OCI-LY7 (cell line): ENCODE measurements around the gene ATP2C2. TPM values are rescaled to one million over a fixed set of nuclear protein-coding genes. Genes with fewer than 3 reads are reported as not detected.

Source experiments
- BruUV-seq: library from RNA; stranded (reverse); fragments of 400-500 nt; replicated peaks from 2 replicates; lab custom pipeline; 2021; lab: Mats Ljungman, UMichigan
- CTCF ChIA-PET: fragments of 300-600 bp; sonication (Branson Sonifier 250); formaldehyde crosslinking; loops from one replicate; lab custom pipeline; 2022; ENCODE audit warnings: antibody characterized with exemption; ENCODE audit not compliant: unreplicated experiment; lab: Charles Lee
- POLR2A ChIA-PET: fragments of 300-600 bp; sonication (Branson Sonifier 250); formaldehyde crosslinking; loops from one replicate; lab custom pipeline; 2022; ENCODE audit warnings: antibody characterized with exemption; lab: Charles Lee
- DNase-seq: peaks from one replicate; pipeline ENCODE4 v3.0.0-alpha.2; 2015; ENCODE audit warnings: low spot score
- H2AFZ ChIP-seq: fragments of 200-600 bp; sonication (generic), shearing (Covaris generic); 2 replicates; pipeline ENCODE4 v1.6.1; 2014; ENCODE audit warnings: mild to moderate bottlenecking, antibody characterized with exemption, low read length, moderate library complexity
- H3K27ac ChIP-seq: fragments of 200-600 bp; sonication (generic); 2 replicates; pipeline ENCODE4 v1.5.1; 2014; ENCODE audit warnings: mixed run types, low read depth, mild to moderate bottlenecking, moderate library complexity, low read length, inconsistent platforms; ENCODE audit not compliant: poor library complexity, severe bottlenecking
- H3K36me3 ChIP-seq: fragments of 200-600 bp; sonication (generic); 2 replicates; pipeline ENCODE4 v1.6.1; 2014; ENCODE audit warnings: mild to moderate bottlenecking, antibody characterized with exemption, low read length, moderate library complexity, mixed read lengths; ENCODE audit not compliant: insufficient read depth
- H3K4me1 ChIP-seq: fragments of 200-600 bp; sonication (generic); 2 replicates; pipeline ENCODE4 v1.5.1; 2014; ENCODE audit warnings: mild to moderate bottlenecking, low read length; ENCODE audit not compliant: insufficient read depth, poor library complexity, severe bottlenecking
- H3K4me2 ChIP-seq: fragments of 200-600 bp; sonication (generic); 2 replicates; pipeline ENCODE4 v1.6.1; 2014; ENCODE audit warnings: mild to moderate bottlenecking, low read length
- H3K4me3 ChIP-seq: fragments of 200-600 bp; sonication (generic); 2 replicates; pipeline ENCODE4 v1.5.1; 2014; ENCODE audit warnings: mild to moderate bottlenecking, low read depth, low read length; ENCODE audit not compliant: poor library complexity, severe bottlenecking
- H3K79me2 ChIP-seq: fragments of 200-600 bp; sonication (generic); 2 replicates; pipeline ENCODE4 v1.6.1; 2016; ENCODE audit warnings: low read depth, mild to moderate bottlenecking, low read length, moderate library complexity, mixed read lengths; ENCODE audit not compliant: insufficient read depth
- H3K9me2 ChIP-seq: fragments of 200-600 bp; sonication (generic); 2 replicates; pipeline ENCODE4 v1.6.1; 2016; ENCODE audit warnings: mild to moderate bottlenecking, low read length, mixed read lengths; ENCODE audit not compliant: insufficient read depth
- H3K9me3 ChIP-seq: fragments of 200-600 bp; sonication (generic); 2 replicates; pipeline ENCODE4 v1.6.1; 2014; ENCODE audit warnings: mild to moderate bottlenecking, mixed run types, low read length, mixed read lengths
- H4K20me1 ChIP-seq: fragments of 200-600 bp; sonication (generic); 2 replicates; pipeline ENCODE4 v1.6.1; 2014; ENCODE audit warnings: mild to moderate bottlenecking, antibody characterized with exemption, low read length, moderate library complexity, mixed read lengths; ENCODE audit not compliant: insufficient read depth
- CTCF ChIP-seq: fragments of 200-600 bp; sonication (generic); conservative IDR thresholded peaks from 2 replicates; pipeline ENCODE4 v1.5.1; 2014; ENCODE audit warnings: mild to moderate bottlenecking, antibody characterized with exemption, low read length, moderate library complexity, mixed read lengths
- EZH2phosphoT487 ChIP-seq: fragments of 200-600 bp; sonication (generic); IDR thresholded peaks from 2 replicates; pipeline ENCODE4 v1.6.1; 2018; ENCODE audit warnings: low read depth, borderline replicate concordance, mild to moderate bottlenecking, mixed run types, antibody characterized with exemption, low read length, moderate library complexity, mixed read lengths
- intact Hi-C: fragments of 100-400 bp; cut with micrococcal nuclease; formaldehyde crosslinking; loops from one replicate; pipeline ENCODE4 v1.10.0; 2022; ENCODE audit not compliant: unreplicated experiment
- total RNA-seq, 2 experiments: library from RNA; depleted of rRNA in 1 of 2; stranded (reverse); fragments of >200 nt in 1 of 2; shearing (Covaris generic) in 1 of 2; gene quantifications; 2 replicates each; pipeline ENCODE4 v1.2.3, GENCODE V29; 2014 to 2022

ATP2C2 gene
- total RNA-seq, 2 experiments from 2014 or later: 0.66 TPM; not detected in 1

DNA sequence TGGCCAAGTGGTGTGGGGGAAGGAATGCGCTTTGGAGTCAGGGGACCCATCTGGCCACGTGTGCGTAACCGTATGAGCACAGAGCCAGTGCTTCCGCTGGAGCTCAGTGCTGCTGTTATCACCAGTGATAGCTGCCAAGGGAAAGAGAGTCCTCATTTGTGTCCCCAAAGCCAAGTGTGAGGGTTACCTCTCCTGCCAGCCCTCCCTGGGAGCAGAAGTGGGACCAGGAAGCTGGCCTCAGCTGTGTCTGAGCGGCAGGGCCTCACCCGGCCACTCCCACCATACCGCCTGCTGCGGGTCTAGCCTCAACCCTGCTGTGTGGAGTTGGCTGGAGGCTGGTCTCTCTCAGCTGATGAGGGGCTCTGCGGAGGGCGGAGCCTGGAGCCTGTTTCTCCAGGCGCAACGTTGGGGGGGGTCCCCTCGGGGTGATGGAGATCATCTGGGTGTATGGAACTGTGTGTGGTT lies 91.6 kb downstream of the ATP2C2 start:
- Histone ChIP-seq H3K27ac (no peak overlapping the region), H3K4me2 (no peak overlapping the region), H3K9me3 (no peaks in the 10 kb centered on the region), H3K4me3 (no peak overlapping the region), H3K36me3 (no peaks in the 10 kb centered on the region), H3K79me2 (no peaks in the 10 kb centered on the region), H2AFZ (no peak overlapping the region), H3K9me2 (no peaks in the 10 kb centered on the region), H3K4me1 (no peaks in the 10 kb centered on the region), H4K20me1 (no peaks in the 10 kb centered on the region)
- no peak for DNase-seq
- ChIA-PET CTCF (no interaction called here), POLR2A (no interaction called here)
- BruUV-seq: no TSS peak
- TF ChIP-seq CTCF (no peak), EZH2phosphoT487 (no peak)
- intact Hi-C loops: no loop called here

DNA sequence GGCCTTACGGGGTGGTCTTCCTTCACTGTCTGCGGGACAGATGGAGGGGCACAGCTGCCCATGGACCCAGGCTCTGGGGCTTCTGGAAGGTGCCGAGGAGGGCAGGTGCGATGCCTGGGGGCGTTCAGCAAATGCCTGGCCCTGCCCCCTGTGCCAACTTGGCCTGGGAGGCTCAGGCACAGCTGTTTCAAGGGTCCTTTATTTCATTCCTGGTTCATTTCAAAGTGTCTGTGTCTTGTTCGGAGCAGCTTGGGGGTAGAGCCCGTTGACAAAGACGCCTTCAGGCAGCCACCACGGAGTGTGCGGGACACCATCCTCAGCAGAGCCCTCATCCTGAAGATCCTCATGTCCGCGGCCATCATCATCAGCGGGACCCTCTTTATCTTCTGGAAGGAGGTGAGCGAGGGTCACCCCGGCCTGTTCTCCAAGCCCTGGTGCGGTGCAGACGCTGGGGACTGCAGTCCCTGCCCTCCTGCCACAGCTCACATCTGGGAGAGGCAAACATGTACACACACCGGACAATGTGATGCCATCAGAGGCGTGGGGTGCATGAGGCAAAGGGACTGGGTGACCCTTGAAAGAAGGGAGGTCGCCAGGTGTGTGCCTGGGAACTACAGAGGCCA lies 92.2 kb downstream of the ATP2C2 start:
- no TSS peak for BruUV-seq
- no peaks in the 10 kb centered on the region for H3K9me3 ChIP-seq
- H4K20me1 ChIP-seq: no peaks in the 10 kb centered on the region
- H2AFZ ChIP-seq: no peak overlapping the region
- no peak overlapping the region for H3K27ac ChIP-seq
- no peak overlapping the region for H3K4me3 ChIP-seq
- H3K4me1 ChIP-seq: no peaks in the 10 kb centered on the region
- intact Hi-C loops: no loop called here
- no peak for DNase-seq
- no peaks in the 10 kb centered on the region for H3K9me2 ChIP-seq
- H3K79me2 ChIP-seq: no peaks in the 10 kb centered on the region
- H3K4me2 ChIP-seq: no peak overlapping the region
- no peak for TF ChIP-seq EZH2phosphoT487
- no peak for TF ChIP-seq CTCF
- H3K36me3 ChIP-seq: no peaks in the 10 kb centered on the region
- ChIA-PET POLR2A (no interaction called here), CTCF (no interaction called here)

DNA sequence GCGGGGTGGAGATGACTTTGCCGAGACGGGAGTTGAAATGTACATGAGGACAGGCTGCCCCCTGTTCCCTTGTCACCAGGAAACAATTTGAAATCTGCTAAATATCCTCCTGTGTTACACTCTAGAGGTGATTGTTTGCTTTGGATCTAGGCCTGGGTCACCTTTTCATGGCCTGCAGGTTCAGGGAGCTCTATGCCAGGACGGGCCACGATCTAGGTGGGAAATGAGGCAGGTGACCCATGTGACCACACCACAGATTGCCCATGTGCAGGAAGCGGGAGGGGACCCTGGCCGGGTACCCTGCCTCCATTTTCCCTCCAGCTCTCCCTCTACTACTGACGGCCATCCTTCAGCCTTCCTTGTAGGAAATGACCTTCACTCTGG lies 92.7 kb downstream of the ATP2C2 start:
- no peak overlapping the region for H3K27ac ChIP-seq
- no peak overlapping the region for H3K4me2 ChIP-seq
- intact Hi-C loops: no loop called here
- H3K79me2 ChIP-seq: no peaks in the 10 kb centered on the region
- no peaks in the 10 kb centered on the region for H3K4me1 ChIP-seq
- no TSS peak for BruUV-seq
- no peak overlapping the region for H2AFZ ChIP-seq
- ChIA-PET POLR2A (no interaction called here), CTCF (interaction anchor here (0.6 kb wide), 1 partner anchor 37 kb away, joined by 3 read pairs; no protein-coding TSS in a partner anchor)
- no peaks in the 10 kb centered on the region for H3K9me2 ChIP-seq
- H3K36me3 ChIP-seq: no peaks in the 10 kb centered on the region
- DNase-seq: no peak
- H4K20me1 ChIP-seq: no peaks in the 10 kb centered on the region
- no peak for TF ChIP-seq CTCF
- no peak for TF ChIP-seq EZH2phosphoT487
- no peak overlapping the region for H3K4me3 ChIP-seq
- no peaks in the 10 kb centered on the region for H3K9me3 ChIP-seq
